K562 (cell line): ENCODE measurements around the gene LINS1. TPM values are rescaled to one million over a fixed set of nuclear protein-coding genes. Genes with fewer than 3 reads are reported as not detected.

Source experiments
- ATAC-seq: fragments of 200-7000 bp; cut with Tn5 transposase; 3 replicates; pipeline ENCODE4 v1.9.1; 2020; ENCODE audit warnings: moderate library complexity
- BruUV-seq: library from RNA; stranded (reverse); fragments of 400-500 nt; replicated peaks from 2 replicates; lab custom pipeline; 2021; lab: Mats Ljungman, UMichigan
- CTCF ChIA-PET: fragments of 300-600 bp; formaldehyde crosslinking; extraction: SDS; loops from one replicate; lab custom pipeline; 2021; ENCODE audit warnings: low intra/inter-chr PET ratio; lab: Yijun Ruan, JAX
- POLR2A ChIA-PET: fragments of 300-600, 350-650 bp; sonication (Branson Sonifier 250); formaldehyde crosslinking; extraction: SDS; loops from one replicate; lab custom pipeline; 2021; ENCODE audit warnings: antibody characterized with exemption, inconsistent platforms; lab: Yijun Ruan, JAX
- DNase-seq, 4 experiments: peaks; one replicate each; pipeline versions ENCODE4 v3.0.0 to v3.0.0-alpha.2; 2011 to 2018; ENCODE audit warnings: low spot score in 3 of 4, mixed read lengths in 3 of 4; ENCODE audit errors: extremely low read depth in 1 of 4
- FAIRE-seq: peaks from 2 replicates; lab custom pipeline; 2011; peaks lifted over from hg19 to GRCh38; lab: Jason Lieb, UNC
- H2AFZ ChIP-seq: 2 replicates; pipeline ENCODE4 v1.6.0; 2011; ENCODE audit warnings: low read depth, low read length, control low read depth, inconsistent platforms
- H3K27ac ChIP-seq: fragments of 200-600 bp; 3 replicates; pipeline ENCODE4 v1.8.0; 2011; ENCODE audit warnings: low read depth, mild to moderate bottlenecking, control low read depth, inconsistent platforms, low read length, moderate library complexity, mixed read lengths; ENCODE audit errors: extremely low read depth
- H3K27me3 ChIP-seq, 2 experiments: fragments of 300-600 bp in 1 of 2; 2 replicates in 1 of 2; 3 replicates in 1 of 2; pipeline versions ENCODE4 v1.6.0 to v1.8.0; 2011; ENCODE audit warnings: inconsistent platforms in 2 of 2, low read length in 2 of 2, mild to moderate bottlenecking in 1 of 2, mixed read lengths in 1 of 2, moderate library complexity in 1 of 2; ENCODE audit not compliant: control insufficient read depth in 2 of 2, insufficient read depth in 2 of 2
- H3K36me3 ChIP-seq: fragments of 300-600 bp; 3 replicates; pipeline ENCODE4 v1.8.0; 2011; ENCODE audit warnings: mild to moderate bottlenecking, low read length, inconsistent platforms; ENCODE audit not compliant: control insufficient read depth, insufficient read depth
- H3K4me1 ChIP-seq, 2 experiments: fragments of 200-600 bp in 1 of 2; replicated peaks in 1 of 2; 2 replicates in 1 of 2; 3 replicates in 1 of 2; pipeline versions ENCODE4 v1.5.1 to v1.8.0; 2011; ENCODE audit warnings: inconsistent platforms in 2 of 2, low read length in 2 of 2, mild to moderate bottlenecking in 1 of 2, mixed read lengths in 1 of 2, moderate library complexity in 1 of 2; ENCODE audit not compliant: control insufficient read depth in 2 of 2, insufficient read depth in 2 of 2
- H3K4me2 ChIP-seq: 2 replicates; pipeline ENCODE4 v1.6.1; 2011; ENCODE audit warnings: low read length, control low read depth, inconsistent platforms, mixed read lengths; ENCODE audit not compliant: insufficient read depth
- H3K4me3 ChIP-seq: fragments of 200-600 bp; sonication (generic), shearing (Covaris generic); 2 replicates; pipeline ENCODE4 v1.5.1; 2016; ENCODE audit warnings: control low read depth, inconsistent platforms
- H3K79me2 ChIP-seq: fragments of 200-600 bp; 3 replicates; pipeline ENCODE4 v1.8.0; 2011; ENCODE audit warnings: low read length, inconsistent platforms; ENCODE audit not compliant: control insufficient read depth, insufficient read depth
- H3K9ac ChIP-seq, 2 experiments: 2 replicates each; pipeline versions ENCODE4 v1.6.0 to v1.6.1; 2011; ENCODE audit warnings: low read depth in 2 of 2, low read length in 2 of 2, control low read depth in 1 of 2, inconsistent platforms in 1 of 2, mild to moderate bottlenecking in 1 of 2, mixed read lengths in 1 of 2; ENCODE audit not compliant: insufficient read depth in 1 of 2
- H3K9me1 ChIP-seq: one replicate; pipeline ENCODE4 v1.6.0; 2011; ENCODE audit warnings: inconsistent platforms, mild to moderate bottlenecking, low read length, moderate library complexity; ENCODE audit not compliant: control insufficient read depth, insufficient read depth
- H3K9me3 ChIP-seq: replicated peaks from 2 replicates; pipeline ENCODE4 v1.5.1; 2011; ENCODE audit warnings: low read depth, low read length, inconsistent platforms; ENCODE audit not compliant: control insufficient read depth, insufficient read depth
- H4K20me1 ChIP-seq: replicated peaks from 2 replicates; pipeline ENCODE4 v1.6.1; 2011; ENCODE audit warnings: low read length, inconsistent platforms, mixed read lengths; ENCODE audit not compliant: control insufficient read depth, insufficient read depth
- ARNT ChIP-seq, 2 experiments: fragments of 450-650 bp; IDR thresholded peaks; 2 replicates each; pipeline ENCODE4 v1.6.1; 2016; ENCODE audit warnings: mild to moderate bottlenecking in 1 of 2
- ATF3 ChIP-seq, 2 experiments: fragments of 450-650 bp in 1 of 2; sonication (generic) in 1 of 2; formaldehyde crosslinking in 1 of 2; IDR thresholded peaks in 1 of 2; conservative IDR thresholded peaks in 1 of 2; 2 replicates each; pipeline versions ENCODE4 v1.6.1 to v1.8.1; 2016 to 2023; ENCODE audit warnings: mild to moderate bottlenecking in 2 of 2, moderate library complexity in 2 of 2, inconsistent platforms in 1 of 2, missing genetic modification reagents in 1 of 2
- BRD9 ChIP-seq: fragments of 450-650 bp; IDR thresholded peaks from 2 replicates; pipeline ENCODE4 v1.6.1; 2018; ENCODE audit warnings: low read depth; ENCODE audit not compliant: partially characterized antibody
- HDAC3 ChIP-seq: fragments of 450-650 bp; IDR thresholded peaks from 2 replicates; pipeline ENCODE4 v1.6.1; 2018; ENCODE audit warnings: borderline replicate concordance, mild to moderate bottlenecking, moderate library complexity; ENCODE audit not compliant: partially characterized antibody
- PREB ChIP-seq: sonication (generic); formaldehyde crosslinking; IDR thresholded peaks from 2 replicates; pipeline ENCODE4 v1.8.1; 2023; ENCODE audit warnings: mild to moderate bottlenecking, missing genetic modification reagents
- SREBF1 ChIP-seq: fragments of 150-350 bp; IDR thresholded peaks from 2 replicates; pipeline ENCODE4 v1.6.1; 2014; ENCODE audit warnings: antibody characterized with exemption, low read depth, low read length, borderline replicate concordance
- ZBTB7A ChIP-seq: IDR thresholded peaks from 2 replicates; pipeline ENCODE4 v1.6.1; 2011; ENCODE audit warnings: low read depth, mild to moderate bottlenecking, low read length, moderate library complexity, borderline replicate concordance; ENCODE audit not compliant: control insufficient read depth
- ZEB2 ChIP-seq: fragments of 450-650 bp; IDR thresholded peaks from 2 replicates; pipeline ENCODE4 v1.6.1; 2016
- ZFP1 ChIP-seq: fragments of 450-650 bp; formaldehyde crosslinking; IDR thresholded peaks from 2 replicates; pipeline ENCODE4 v1.4.0; 2020; ENCODE audit warnings: mild to moderate bottlenecking, mixed read lengths
- ZNF561 ChIP-seq: fragments of 450-650 bp; formaldehyde crosslinking; conservative IDR thresholded peaks from 2 replicates; pipeline ENCODE4 v1.4.0; 2020; ENCODE audit warnings: mild to moderate bottlenecking, moderate library complexity
- WGBS: fragments of 100-300 bp; shearing (Covaris generic); methylation state at CpG from one replicate; pipeline ENCODE4 v1.1.6; 2016; ENCODE audit warnings: low coverage, mixed read lengths; ENCODE audit not compliant: insufficient coverage; ENCODE audit errors: missing lambda C conversion rate; 5-methylcytosine and 5-hydroxymethylcytosine counted together
- in situ Hi-C: fragments of 300-500 bp; cut with MboI; formaldehyde crosslinking; loops from 4 replicates; pipeline ENCODE4 v1.15.0; 2018; ENCODE audit warnings: inconsistent platforms, mixed read lengths
- intact Hi-C: fragments of 100-400 bp; cut with micrococcal nuclease; formaldehyde crosslinking; loops from 2 replicates; pipeline ENCODE4 v1.14.2; 2022
- polyA plus RNA-seq, 8 experiments: library from polyadenylated mRNA; depleted of rRNA in 4 of 8; stranded (reverse) in 5 of 8; unstranded in 3 of 8; fragments of >200 nt; fragmentation: Nextera tagmentation in 2 of 8; fragmentation: Illumina TruSeq in 1 of 8; extraction: Ambion mirVana in 2 of 8; extraction: Trizol in 1 of 8; gene quantifications; 2 replicates each; pipeline versions ENCODE4 v1.2.1 to v1.2.3, GENCODE V29; 2011 to 2014; ENCODE audit warnings: inconsistent platforms in 1 of 8, missing spikeins in 1 of 8
- total RNA-seq, 7 experiments: library from RNA; depleted of rRNA in 6 of 7; stranded (reverse); fragments of >200 nt in 6 of 7; fragmentation: Illumina TruSeq in 2 of 7; extraction: Trizol in 2 of 7; gene quantifications; 2 replicates each; pipeline versions ENCODE4 v1.2.1 to v1.2.3, GENCODE V29; 2011 to 2021; ENCODE audit warnings: low replicate concordance in 1 of 7

Gene LINS1
- total and polyA plus RNA-seq, 9 of the 15 experiments (the other 6 are each of a cell fraction or from before 2014, with no cell fraction given) = 15.4 to 31.4 (median 24.6) TPM

- FAIRE-seq = no peak
- WGBS = 0% methylated on average over 2 of the region's 2 CpGs
- H3K9me1 ChIP-seq = no peaks in the 10 kb centered on the region
- intact Hi-C loops = no loop called here
- ChIA-PET POLR2A (interaction anchor here (1.3 kb wide), 1 partner anchor 11 kb away, joined by 4 read pairs; no protein-coding TSS in a partner anchor), CTCF (no interaction called here)
- TF ChIP-seq ZNF561 (CRISPR knock-in tag) (no peak), PREB (CRISPR knock-in tag) (no peak), ZFP1 (CRISPR knock-in tag) (no peak), HDAC3 (no peak), SREBF1 (no peak), ZEB2 (no peak), BRD9 (no peak), ATF3 (IDR thresholded peaks at IDR 0.05) (no peak), ATF3 (CRISPR knock-in tag; conservative IDR thresholded peaks at IDR 0.05) (no peak), ZBTB7A (no peak), ARNT (IDR thresholded peaks at IDR 0.05) (no peak)
- no peak for DNase-seq
- H3K79me2 ChIP-seq = no peaks in the 10 kb centered on the region
- no peak overlapping the region for H3K27ac ChIP-seq
- no peak overlapping the region for H3K4me3 ChIP-seq
- BruUV-seq = no TSS peak
- no peaks in the 10 kb centered on the region; the same call in 1 of the 2 replicates for H4K20me1 ChIP-seq
- no peaks in the 10 kb centered on the region for H3K9me3 ChIP-seq
- in situ Hi-C loops = no loop called here
- ATAC-seq = no peak
- no peaks in the 10 kb centered on the region for H3K36me3 ChIP-seq
- H3K4me1 ChIP-seq = no peaks in the 10 kb centered on the region; a peak in 1 of 5 replicates
- H2AFZ ChIP-seq = no peak overlapping the region
- H3K4me2 ChIP-seq = no peak overlapping the region
- H3K27me3 ChIP-seq = peaks cover 20 to 44% of the 10 kb centered on the region in 2 experiments; a peak in 4 of 5 replicates
- no peak overlapping the region for H3K9ac ChIP-seq
Observed at GRCh38 chr15:100529556-100529955, 72.4 kb downstream of the LINS1 start.
